Fibroblast of upper back skin (primary cell): Measurements from ENCODE around the gene ATG5.
"Not testable (repeated sequence)": the region's sequence is repeated elsewhere in the genome, so short reads cannot be mapped to it uniquely, and the experiment has no call there.

ENCODE experiments used
- DNase-seq: peaks from one replicate; pipeline ENCODE4 v3.0.0-alpha.2; 2013

Gene ATG5

DNA sequence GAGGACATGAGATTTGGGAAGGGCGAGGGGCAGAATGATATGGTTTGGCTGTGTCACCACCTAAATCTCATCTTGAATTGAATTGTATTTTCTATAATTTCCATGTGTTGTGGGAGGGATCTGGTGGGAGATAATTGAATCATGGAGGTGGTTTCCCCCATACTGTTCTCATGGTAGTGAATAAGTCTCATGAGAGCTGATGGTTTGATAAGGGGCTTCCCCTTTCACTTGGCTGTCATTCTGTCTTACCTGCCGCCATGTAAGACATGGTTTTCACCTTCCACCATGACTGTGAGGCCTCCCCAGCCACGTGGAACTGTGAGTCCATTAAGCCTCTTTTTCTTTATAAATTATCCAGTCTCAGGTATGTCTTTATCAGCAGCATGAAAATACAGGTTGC is 173.1 kb downstream of the ATG5 start:
- DNase-seq: not testable (repeated sequence)

DNA sequence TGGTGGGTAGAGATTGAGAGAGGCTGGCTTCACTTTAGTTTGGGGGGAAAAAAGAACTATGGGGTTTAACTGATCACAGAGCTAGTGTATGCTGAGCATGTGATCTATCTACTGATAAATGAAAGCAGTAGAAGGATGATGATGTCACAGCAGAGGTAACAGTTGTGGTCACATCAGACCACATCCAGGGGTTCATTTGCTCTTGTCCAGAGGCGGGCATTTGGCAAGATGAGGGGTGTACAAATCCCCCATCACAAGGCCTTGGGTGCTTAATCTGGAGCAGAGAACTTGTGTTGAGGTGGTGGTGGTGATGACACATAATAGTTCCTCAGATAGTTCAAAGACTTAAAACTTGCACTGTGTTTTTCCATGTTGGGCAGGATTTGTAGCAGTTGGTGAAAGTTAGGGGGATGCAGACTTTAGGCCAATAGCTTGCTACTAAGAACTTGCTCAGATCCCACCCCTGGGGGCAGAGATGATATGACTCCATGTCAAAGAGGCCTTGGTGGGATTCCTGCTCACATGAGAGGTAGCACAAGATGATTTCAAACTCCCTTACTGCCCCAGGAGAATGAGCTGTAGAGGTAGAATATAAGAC is 176.0 kb downstream of the ATG5 start:
- DNase-seq: no peak

GRCh38 chr6:106147476-106147875 is 178.1 kb downstream of the ATG5 start:
- no peak for DNase-seq

- DNase-seq: peak; percentile 12
Observed at GRCh38 chr6:106146852-106147351, 178.7 kb downstream of the ATG5 start.

- DNase-seq: peak; percentile 18
Observed at GRCh38 chr6:106145741-106146227, 179.8 kb downstream of the ATG5 start.

DNA sequence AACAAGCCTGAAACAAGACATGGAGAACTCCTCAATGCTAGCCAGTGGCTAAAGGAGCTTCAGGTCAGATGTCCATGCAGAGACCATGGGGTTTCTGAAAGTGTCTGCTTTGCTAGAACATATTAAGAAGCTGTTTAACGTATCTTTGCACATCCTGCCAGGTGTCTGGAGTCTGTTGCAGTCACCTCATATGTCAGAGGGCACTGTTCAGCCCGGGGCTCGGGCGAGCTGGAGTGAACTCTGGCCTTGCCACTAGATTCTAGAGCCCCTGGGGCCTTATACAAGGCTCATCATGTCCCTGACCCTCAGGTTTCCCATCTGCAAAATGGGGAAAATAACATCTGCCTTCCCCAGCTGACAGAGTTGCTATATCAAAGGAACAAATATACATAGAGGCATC is 180.4 kb downstream of the ATG5 start:
- no peak for DNase-seq

DNA sequence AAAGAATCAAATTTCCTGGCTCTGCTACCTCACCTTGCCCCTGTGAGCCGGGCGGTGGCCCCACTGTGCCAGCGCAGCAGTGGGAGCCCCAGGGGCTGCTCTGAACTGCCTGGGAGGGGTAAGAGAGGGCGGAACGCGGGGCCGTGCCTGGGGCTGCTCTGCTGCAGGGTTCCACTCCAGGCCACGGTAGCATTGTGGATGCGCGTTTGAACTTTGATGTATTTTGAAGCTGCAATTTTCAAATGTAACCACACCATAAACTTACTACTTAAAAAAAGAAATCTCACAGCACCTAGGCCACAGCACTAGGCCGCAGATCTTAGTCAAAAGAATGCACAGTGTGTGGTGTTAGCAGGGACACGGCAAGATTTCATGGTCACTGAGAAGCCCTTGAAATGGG is 181.9 kb downstream of the ATG5 start:
- DNase-seq: no peak

DNA sequence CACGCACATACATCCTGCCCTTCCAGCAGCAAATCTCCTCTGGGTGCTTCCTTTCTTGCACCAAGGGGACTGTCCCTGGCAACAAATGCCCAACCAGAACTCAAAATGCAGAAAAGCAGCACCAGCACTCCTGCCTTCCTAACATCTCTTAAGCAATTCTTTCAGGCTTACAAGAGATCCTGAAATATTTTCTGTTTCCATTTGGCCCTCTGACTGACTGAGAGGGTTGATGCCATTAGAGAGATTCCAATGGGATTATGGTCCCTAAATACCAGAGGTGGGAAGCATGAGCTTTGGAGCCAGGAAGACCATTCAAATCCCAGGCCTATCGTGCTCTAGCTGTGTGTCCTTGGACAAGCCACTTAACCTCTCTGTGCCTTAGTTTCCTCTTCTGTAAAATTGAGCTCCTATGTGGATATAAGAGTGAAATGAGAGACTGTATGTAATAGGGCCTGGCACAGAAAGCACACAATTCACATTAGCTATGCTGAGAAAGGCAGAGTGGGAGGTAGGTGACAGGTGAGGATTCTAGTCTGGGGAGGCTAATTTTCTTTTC is 182.6 kb downstream of the ATG5 start:
- DNase-seq: peak; percentile 27

DNA sequence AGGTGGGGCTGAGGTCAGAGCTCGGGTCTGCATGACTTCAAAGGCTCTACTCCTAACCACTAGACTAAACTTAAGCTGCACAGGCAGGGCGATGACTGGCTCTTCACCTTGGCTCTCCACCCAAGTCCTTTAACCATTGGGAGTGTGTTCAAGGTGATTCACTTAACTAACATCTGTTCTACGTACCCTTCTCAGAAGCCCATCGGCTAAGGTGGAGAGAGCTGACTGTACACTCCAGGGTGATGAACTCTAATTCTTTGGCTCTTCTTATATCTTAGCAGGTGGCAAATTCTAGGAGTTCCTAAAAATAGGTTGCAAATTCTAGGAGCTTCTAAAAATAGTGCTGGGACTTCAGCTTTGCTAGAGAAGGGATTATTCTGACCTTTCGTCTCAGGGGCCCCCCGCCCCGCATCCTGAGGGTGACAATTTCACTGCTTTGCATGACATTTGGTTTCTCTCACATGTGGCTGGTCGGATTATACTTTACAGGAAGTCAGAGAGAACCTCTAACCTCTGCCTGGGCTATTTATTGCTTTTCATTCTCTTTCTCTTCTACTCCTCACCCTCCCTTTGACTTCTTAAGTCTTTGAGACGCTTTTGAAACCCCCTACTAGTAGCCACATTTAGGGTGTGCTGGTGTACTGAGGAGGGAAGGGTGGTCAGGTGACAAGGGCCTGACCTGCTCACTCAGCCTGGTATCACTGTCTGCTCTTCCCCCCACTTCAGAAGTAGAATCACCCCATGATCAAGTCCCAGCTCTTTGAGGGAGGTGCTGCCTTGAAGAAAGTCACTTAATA is 183.9 kb downstream of the ATG5 start:
- DNase-seq: peak; percentile 20

DNA sequence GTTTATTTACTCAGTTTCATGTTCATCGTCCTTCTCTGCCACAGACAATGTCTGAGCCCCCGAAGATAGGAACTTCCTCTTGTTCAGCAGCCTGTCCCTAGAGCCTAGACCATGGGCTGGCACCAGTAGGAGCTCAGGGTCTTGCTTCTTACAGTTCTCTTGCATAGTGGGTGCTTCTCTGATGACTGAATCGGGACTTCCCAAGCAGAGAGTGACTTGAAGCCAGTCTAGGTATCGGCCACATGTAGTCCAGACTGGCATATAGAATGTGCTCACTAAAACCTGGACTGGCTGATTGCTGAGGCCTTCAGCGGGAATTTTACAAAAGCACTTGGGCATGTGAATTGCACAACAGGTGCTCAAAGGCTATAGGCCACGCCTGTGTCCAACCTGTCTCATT is 187.4 kb downstream of the ATG5 start:
- DNase-seq: no peak

DNA sequence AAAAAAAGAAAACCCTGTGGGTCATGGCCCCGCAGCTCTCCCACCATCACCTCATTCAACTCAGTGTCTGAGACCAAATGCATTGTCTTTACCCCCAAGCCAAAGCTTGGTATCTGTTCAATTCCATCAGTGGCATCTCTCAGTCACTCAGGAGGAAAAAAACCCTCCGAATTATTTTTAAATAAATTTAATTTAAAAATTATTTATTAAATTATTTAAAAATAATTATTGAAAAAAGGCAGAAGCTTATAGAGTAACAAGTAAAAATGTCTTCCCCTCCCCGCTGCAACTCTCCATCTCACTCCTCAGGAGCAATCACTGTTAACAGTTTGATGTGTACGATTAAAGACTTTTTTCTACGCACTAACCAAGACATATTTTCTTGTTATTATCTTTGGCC is 188.7 kb downstream of the ATG5 start:
- DNase-seq: no peak

DNA sequence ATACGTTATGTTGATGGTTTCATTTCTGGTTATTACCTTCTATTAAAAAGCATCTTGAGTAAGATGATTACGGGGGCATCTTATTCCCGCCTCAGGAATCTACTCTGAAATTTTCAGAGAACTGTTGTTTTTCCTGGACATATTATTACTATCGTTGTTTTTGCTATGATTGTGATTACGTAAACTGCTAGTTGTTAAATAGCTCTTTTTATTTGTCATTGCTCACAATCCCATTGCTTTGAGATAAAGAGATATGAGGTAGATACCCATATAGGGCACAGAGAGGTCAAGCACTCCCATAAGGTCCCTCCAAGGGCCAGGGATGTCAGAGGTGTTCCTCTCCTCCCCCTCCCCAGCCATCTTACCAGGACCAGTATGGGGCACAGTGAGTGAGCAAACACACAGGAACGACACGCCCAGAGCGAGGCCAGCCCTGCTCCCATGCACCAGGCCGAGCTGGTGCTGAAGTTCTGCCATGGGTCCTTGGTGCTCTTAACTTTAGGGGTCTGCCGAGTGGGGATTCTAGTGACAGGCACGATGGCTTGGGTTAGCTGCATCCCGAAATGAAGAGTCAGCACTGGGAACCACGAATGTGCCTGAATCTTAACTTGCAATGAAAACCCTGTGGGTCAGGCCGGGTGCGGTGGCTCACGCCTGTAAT is 189.5 kb downstream of the ATG5 start:
- DNase-seq: no peak

DNA sequence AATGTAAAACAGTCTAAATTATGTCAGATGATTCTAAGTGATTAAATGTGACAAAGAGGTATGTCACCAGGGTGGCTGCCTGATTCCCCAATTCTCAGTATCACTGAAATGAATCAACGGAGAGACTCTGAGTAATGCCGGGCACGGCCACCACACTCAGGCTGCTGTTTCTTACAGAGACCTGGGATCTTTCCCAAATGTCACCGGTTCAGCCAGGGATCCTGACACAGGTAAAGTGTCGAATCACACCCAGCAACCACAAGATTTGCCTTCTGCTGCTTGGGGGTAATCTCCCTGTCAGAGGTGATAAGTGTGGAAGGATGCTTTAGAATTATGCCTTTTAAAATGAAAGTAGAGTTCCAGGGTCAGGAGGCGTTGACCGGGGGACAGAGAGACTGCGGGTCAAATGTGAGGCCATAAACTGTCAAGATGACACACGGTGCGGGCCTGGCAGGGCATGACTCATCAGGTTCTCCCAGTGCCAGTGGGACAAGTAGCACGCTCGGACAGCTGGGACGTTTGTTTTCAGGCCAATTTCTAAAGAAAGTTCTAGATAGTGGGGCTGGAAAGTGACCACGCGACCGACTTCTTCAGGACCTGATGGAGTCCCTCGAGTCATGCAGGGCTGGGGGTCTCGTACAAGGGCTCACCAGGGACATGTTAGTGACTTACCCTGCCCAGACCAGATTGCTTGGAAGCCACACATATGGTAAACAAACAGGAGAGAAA is 190.5 kb downstream of the ATG5 start:
- no peak for DNase-seq
